ENCODE measurements around the gene XYLT2.

Gene XYLT2

DNA sequence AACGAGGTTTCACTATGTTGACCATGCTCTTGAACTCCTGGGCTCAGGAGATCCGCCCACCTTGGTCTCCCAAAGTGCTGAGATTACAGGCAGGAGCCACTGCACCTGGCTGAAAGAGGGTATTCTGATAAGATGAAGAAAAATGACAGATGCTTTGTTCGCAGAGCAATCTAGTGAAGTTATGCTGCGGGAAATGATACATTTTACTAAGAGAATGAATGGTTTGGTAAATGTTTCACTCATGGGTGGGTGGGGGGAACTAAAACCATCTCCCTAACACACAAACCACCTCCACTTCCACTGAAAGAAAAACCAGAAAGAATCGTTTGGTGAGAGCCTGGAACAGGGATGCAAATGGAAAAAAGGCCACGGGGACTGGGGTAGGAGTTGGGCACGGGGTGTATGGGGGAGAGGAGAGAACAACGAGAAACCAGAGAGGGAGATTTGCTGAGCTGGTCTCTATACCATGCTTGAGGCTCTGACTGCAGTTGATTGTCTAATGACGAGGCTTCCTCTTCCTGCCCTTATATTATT lies 19.0 kb upstream of the XYLT2 start:
- H3K79me1 ChIP-seq (replicated peaks; ENCODE audit: low read length, poor library complexity, severe bottlenecking): no peaks in the 10 kb centered on the region
- H2BK5ac ChIP-seq (ENCODE audit: low read depth, low read length, poor library complexity, severe bottlenecking): no peak overlapping the region
- no peak overlapping the region for H3K23ac ChIP-seq (ENCODE audit: low read length in 2 of 2)
- peaks cover 0 to 6% of the 10 kb centered on the region in 2 experiments for H3K27me3 ChIP-seq (ENCODE audit: control insufficient read depth in 1 of 2, insufficient read depth in 1 of 2, low read length in 2 of 2)
- no peak overlapping the region for H4K91ac ChIP-seq (ENCODE audit: low read length)
- H2BK15ac ChIP-seq (ENCODE audit: low read depth, poor library complexity, severe bottlenecking): no peak overlapping the region
- no peak overlapping the region for H3K18ac ChIP-seq (ENCODE audit: low read depth in 1 of 2, low read length in 2 of 2)
- WGBS: 72% methylated on average over 6 of the region's 9 CpGs
- no peak overlapping the region for H4K8ac ChIP-seq (ENCODE audit: low read length)
- H3K27ac ChIP-seq (ENCODE audit: low read length, poor library complexity, severe bottlenecking): no peak overlapping the region
- H3K4me2 ChIP-seq (ENCODE audit: low read length, poor library complexity, severe bottlenecking): no peak overlapping the region
- H3K4me3 ChIP-seq (ENCODE audit: insufficient read depth in 1 of 2, low read depth in 1 of 2, low read length in 2 of 2): no peak overlapping the region
- DNase-seq: no peak
- no peak overlapping the region for H2AK5ac ChIP-seq (ENCODE audit: low read length, severe bottlenecking)
- no peak overlapping the region for H2BK12ac ChIP-seq (ENCODE audit: low read length in 2 of 2)
- no peaks in the 10 kb centered on the region for H3K36me3 ChIP-seq (ENCODE audit: control insufficient read depth in 1 of 2, insufficient read depth in 2 of 2, low read depth in 1 of 2, low read length in 2 of 2)
- no peak overlapping the region for H2AFZ ChIP-seq (ENCODE audit: low read depth, low read length)
- no peaks in the 10 kb centered on the region for H3K9me3 ChIP-seq (ENCODE audit: control insufficient read depth, low read length)
- no peak overlapping the region for H2BK120ac ChIP-seq (ENCODE audit: low read depth, low read length)
- H3K4me1 ChIP-seq (ENCODE audit: control insufficient read depth, insufficient read depth, low read depth, low read length): peaks cover 2% of the 10 kb centered on the region
- no peak overlapping the region for H3K9ac ChIP-seq (ENCODE audit: low read length)
- no peak overlapping the region for H3K4ac ChIP-seq (ENCODE audit: low read depth in 1 of 2, low read length in 2 of 2)
- H3K14ac ChIP-seq (ENCODE audit: low read length in 2 of 2): no peak overlapping the region

DNA sequence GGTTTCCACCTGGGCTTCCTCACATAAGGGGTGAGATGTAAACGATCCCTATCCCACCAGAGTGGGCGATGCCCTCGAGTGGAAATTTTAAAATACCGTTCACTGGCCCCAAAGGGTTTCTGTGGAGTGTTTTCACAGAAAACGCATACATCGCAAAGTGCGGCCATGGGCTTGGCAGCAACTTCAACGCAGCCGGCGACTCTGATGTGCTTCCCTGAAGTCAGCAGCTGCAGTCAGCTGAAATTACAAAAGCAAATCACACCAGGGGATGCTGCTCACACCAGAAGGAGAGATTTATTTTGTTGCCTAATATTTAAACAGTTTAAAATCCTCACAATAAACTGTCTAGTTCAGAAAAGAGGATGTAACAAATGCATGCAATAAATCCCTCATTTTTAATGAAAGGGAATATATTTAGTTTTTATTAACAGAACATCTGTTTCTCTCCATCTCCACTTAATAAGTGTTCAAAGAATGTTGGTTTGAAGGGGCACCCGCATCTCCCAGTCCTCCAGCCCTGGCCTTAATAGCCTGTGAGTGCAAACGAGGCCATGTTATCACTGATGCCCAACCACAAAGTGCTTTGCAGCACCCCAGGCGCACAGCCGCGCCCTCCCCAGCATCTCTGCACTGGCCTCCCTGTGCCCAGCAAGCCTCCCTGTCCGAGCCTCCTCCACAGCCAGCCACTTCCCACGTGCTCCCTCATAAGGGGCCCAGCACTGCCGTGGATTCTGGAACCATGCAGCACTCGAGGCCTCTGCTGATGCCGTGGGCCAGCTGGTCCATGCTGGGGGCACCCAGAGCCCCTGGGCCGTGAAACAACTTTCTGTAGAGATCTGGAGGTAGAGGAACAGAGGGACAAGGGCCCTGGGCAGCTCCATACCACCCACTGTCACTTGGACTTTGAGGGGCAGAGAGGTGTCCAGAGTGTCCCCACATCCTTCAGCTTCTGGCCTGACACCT lies 17.3 kb upstream of the XYLT2 start:
- Histone ChIP-seq H4K8ac (ENCODE audit: low read length) (peak overlapping the region; percentile 38), H3K79me1 (replicated peaks; ENCODE audit: low read length, poor library complexity, severe bottlenecking) (no peaks in the 10 kb centered on the region), H3K14ac (ENCODE audit: low read length in 2 of 2) (peak overlapping the region in 1 of 2 experiments; percentile 64), H2BK15ac (ENCODE audit: low read depth, poor library complexity, severe bottlenecking) (no peak overlapping the region), H3K27ac (ENCODE audit: low read length, poor library complexity, severe bottlenecking) (no peak overlapping the region), H3K9ac (ENCODE audit: low read length) (no peak overlapping the region), H3K18ac (ENCODE audit: low read depth in 1 of 2, low read length in 2 of 2) (no peak overlapping the region), H3K4me1 (ENCODE audit: control insufficient read depth, insufficient read depth, low read depth, low read length) (peaks cover 5% of the 10 kb centered on the region), H3K23ac (ENCODE audit: low read length in 2 of 2) (peak overlapping the region in 1 of 2 experiments; percentile 42), H4K91ac (ENCODE audit: low read length) (no peak overlapping the region), H3K4me3 (ENCODE audit: insufficient read depth in 1 of 2, low read depth in 1 of 2, low read length in 2 of 2) (no peak overlapping the region), H3K36me3 (ENCODE audit: control insufficient read depth in 1 of 2, insufficient read depth in 2 of 2, low read depth in 1 of 2, low read length in 2 of 2) (no peaks in the 10 kb centered on the region), H3K9me3 (ENCODE audit: control insufficient read depth, low read length) (no peaks in the 10 kb centered on the region), H2AFZ (ENCODE audit: low read depth, low read length) (no peak overlapping the region), H2BK5ac (ENCODE audit: low read depth, low read length, poor library complexity, severe bottlenecking) (no peak overlapping the region), H3K27me3 (ENCODE audit: control insufficient read depth in 1 of 2, insufficient read depth in 1 of 2, low read length in 2 of 2) (peaks cover 0 to 6% of the 10 kb centered on the region in 2 experiments), H3K4me2 (ENCODE audit: low read length, poor library complexity, severe bottlenecking) (no peak overlapping the region), H2BK120ac (ENCODE audit: low read depth, low read length) (no peak overlapping the region), H3K4ac (ENCODE audit: low read depth in 1 of 2, low read length in 2 of 2) (no peak overlapping the region), H2BK12ac (ENCODE audit: low read length in 2 of 2) (no peak overlapping the region), H2AK5ac (ENCODE audit: low read length, severe bottlenecking) (peak overlapping the region; percentile 10)
- 88% methylated on average over 21 of the region's 21 CpGs for WGBS
- DNase-seq: no peak

DNA sequence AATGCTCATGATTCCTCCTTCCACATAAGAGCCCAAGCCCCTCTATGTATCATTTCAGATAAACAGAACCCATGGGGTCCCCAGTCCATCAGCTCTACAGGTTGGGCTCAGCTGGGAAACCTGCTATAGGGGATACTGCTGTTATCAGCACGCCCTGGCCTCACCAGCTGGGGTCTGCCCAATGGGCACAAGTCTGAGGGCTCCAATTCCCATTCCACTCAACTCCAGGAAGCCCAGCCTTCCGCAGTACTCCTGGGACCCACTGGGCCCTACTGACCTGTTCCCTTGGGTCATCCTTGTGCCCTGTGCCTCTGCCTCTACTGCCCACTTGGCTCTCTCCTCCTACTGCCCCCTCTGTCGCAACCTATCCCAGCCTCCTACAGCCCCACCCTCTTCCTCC lies 16.2 kb upstream of the XYLT2 start:
- H4K8ac ChIP-seq (ENCODE audit: low read length): peak overlapping the region; percentile 27
- H3K9ac ChIP-seq (ENCODE audit: low read length): no peak overlapping the region
- H2BK5ac ChIP-seq (ENCODE audit: low read depth, low read length, poor library complexity, severe bottlenecking): no peak overlapping the region
- H2BK120ac ChIP-seq (ENCODE audit: low read depth, low read length): no peak overlapping the region
- no peak overlapping the region for H2BK15ac ChIP-seq (ENCODE audit: low read depth, poor library complexity, severe bottlenecking)
- 92% methylated on average over 2 of the region's 3 CpGs for WGBS
- peaks cover 0 to 6% of the 10 kb centered on the region in 2 experiments for H3K27me3 ChIP-seq (ENCODE audit: control insufficient read depth in 1 of 2, insufficient read depth in 1 of 2, low read length in 2 of 2)
- no peak overlapping the region for H3K18ac ChIP-seq (ENCODE audit: low read depth in 1 of 2, low read length in 2 of 2)
- peak overlapping the region in 1 of 2 experiments; percentile 25 for H2BK12ac ChIP-seq (ENCODE audit: low read length in 2 of 2)
- H3K9me3 ChIP-seq (ENCODE audit: control insufficient read depth, low read length): no peaks in the 10 kb centered on the region
- no peak overlapping the region for H3K4me3 ChIP-seq (ENCODE audit: insufficient read depth in 1 of 2, low read depth in 1 of 2, low read length in 2 of 2)
- no peak overlapping the region for H3K4me2 ChIP-seq (ENCODE audit: low read length, poor library complexity, severe bottlenecking)
- H3K14ac ChIP-seq (ENCODE audit: low read length in 2 of 2): no peak overlapping the region
- H3K79me1 ChIP-seq (replicated peaks; ENCODE audit: low read length, poor library complexity, severe bottlenecking): no peaks in the 10 kb centered on the region
- H2AFZ ChIP-seq (ENCODE audit: low read depth, low read length): no peak overlapping the region
- no peak overlapping the region for H3K27ac ChIP-seq (ENCODE audit: low read length, poor library complexity, severe bottlenecking)
- H3K36me3 ChIP-seq (ENCODE audit: control insufficient read depth in 1 of 2, insufficient read depth in 2 of 2, low read depth in 1 of 2, low read length in 2 of 2): no peaks in the 10 kb centered on the region
- no peak overlapping the region for H2AK5ac ChIP-seq (ENCODE audit: low read length, severe bottlenecking)
- no peak overlapping the region for H3K23ac ChIP-seq (ENCODE audit: low read length in 2 of 2)
- H3K4me1 ChIP-seq (ENCODE audit: control insufficient read depth, insufficient read depth, low read depth, low read length): peaks cover 5% of the 10 kb centered on the region
- H3K4ac ChIP-seq (ENCODE audit: low read depth in 1 of 2, low read length in 2 of 2): no peak overlapping the region
- H4K91ac ChIP-seq (ENCODE audit: low read length): peak overlapping the region; percentile 22
- DNase-seq: no peak

DNA sequence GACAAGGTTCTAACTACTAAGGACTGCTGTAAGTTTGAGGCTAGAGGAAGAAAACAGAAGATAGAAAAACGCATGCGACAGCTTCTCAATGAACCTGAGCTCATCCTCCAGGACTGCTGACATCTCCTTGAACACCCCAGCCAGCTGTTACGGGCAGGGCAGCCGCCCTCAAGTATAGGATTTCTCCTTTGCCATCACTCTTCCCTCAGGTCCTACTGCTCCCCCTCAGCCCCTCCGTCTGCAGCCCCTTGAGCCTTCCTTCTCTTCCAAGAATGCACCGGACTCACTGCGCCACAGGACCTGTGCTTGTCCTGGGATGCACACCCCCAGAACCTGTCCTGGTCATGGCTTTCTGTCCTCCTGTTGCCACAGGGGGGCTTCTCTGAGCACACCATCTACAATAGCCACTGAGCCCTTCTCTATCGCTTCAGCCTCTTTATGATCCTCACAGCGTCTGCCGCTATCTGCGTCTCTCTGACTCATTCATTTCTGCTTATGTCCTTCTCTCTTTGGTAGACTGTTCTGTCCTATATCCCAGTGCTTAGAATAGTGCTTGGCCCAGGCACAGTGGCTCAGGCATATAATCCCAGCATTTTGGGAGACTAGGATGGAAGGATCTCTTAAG lies 15.7 kb upstream of the XYLT2 start:
- H2AFZ ChIP-seq (ENCODE audit: low read depth, low read length): no peak overlapping the region
- H3K23ac ChIP-seq (ENCODE audit: low read length in 2 of 2): no peak overlapping the region
- H4K8ac ChIP-seq (ENCODE audit: low read length): no peak overlapping the region
- H3K79me1 ChIP-seq (replicated peaks; ENCODE audit: low read length, poor library complexity, severe bottlenecking): no peaks in the 10 kb centered on the region
- H3K14ac ChIP-seq (ENCODE audit: low read length in 2 of 2): no peak overlapping the region
- no peak overlapping the region for H3K27ac ChIP-seq (ENCODE audit: low read length, poor library complexity, severe bottlenecking)
- no peak overlapping the region for H2BK12ac ChIP-seq (ENCODE audit: low read length in 2 of 2)
- no peak overlapping the region for H4K91ac ChIP-seq (ENCODE audit: low read length)
- H3K4me1 ChIP-seq (ENCODE audit: control insufficient read depth, insufficient read depth, low read depth, low read length): peaks cover 5% of the 10 kb centered on the region
- H3K4me2 ChIP-seq (ENCODE audit: low read length, poor library complexity, severe bottlenecking): no peak overlapping the region
- no peak overlapping the region for H2BK15ac ChIP-seq (ENCODE audit: low read depth, poor library complexity, severe bottlenecking)
- H3K9me3 ChIP-seq (ENCODE audit: control insufficient read depth, low read length): no peaks in the 10 kb centered on the region
- H2BK5ac ChIP-seq (ENCODE audit: low read depth, low read length, poor library complexity, severe bottlenecking): no peak overlapping the region
- no peak overlapping the region for H3K9ac ChIP-seq (ENCODE audit: low read length)
- H3K4ac ChIP-seq (ENCODE audit: low read depth in 1 of 2, low read length in 2 of 2): no peak overlapping the region
- H3K36me3 ChIP-seq (ENCODE audit: control insufficient read depth in 1 of 2, insufficient read depth in 2 of 2, low read depth in 1 of 2, low read length in 2 of 2): no peaks in the 10 kb centered on the region
- no peak overlapping the region for H2AK5ac ChIP-seq (ENCODE audit: low read length, severe bottlenecking)
- no peak overlapping the region for H2BK120ac ChIP-seq (ENCODE audit: low read depth, low read length)
- no peak for DNase-seq
- 89% methylated on average over 11 of the region's 11 CpGs for WGBS
- H3K27me3 ChIP-seq (ENCODE audit: control insufficient read depth in 1 of 2, insufficient read depth in 1 of 2, low read length in 2 of 2): peaks cover 0 to 6% of the 10 kb centered on the region in 2 experiments
- no peak overlapping the region for H3K4me3 ChIP-seq (ENCODE audit: insufficient read depth in 1 of 2, low read depth in 1 of 2, low read length in 2 of 2)
- H3K18ac ChIP-seq (ENCODE audit: low read depth in 1 of 2, low read length in 2 of 2): no peak overlapping the region

Data from mesenchymal stem cell (in vitro differentiated cells and primary cell).